Right lobe of liver (tissue), 4 donors: Measurements from ENCODE around the gene TMEM123.

Source experiments
- POLR2A ChIP-seq: fragments of 450-650 bp; IDR thresholded peaks from one replicate; pipeline ENCODE4 v1.6.1; 2017; ENCODE audit warnings: antibody characterized with exemption, mild to moderate bottlenecking
- TF ChIP-seq, protein P1 (sequence below), 4 donors: fragments of 200-600 bp in 3 of 4; fragments of 450-650 bp in 1 of 4; IDR thresholded peaks; one replicate each; pipeline versions ENCODE4 v1.5.1 to v1.8.0; 2016 to 2022; ENCODE audit warnings: antibody characterized with exemption in 4 of 4, mild to moderate bottlenecking in 2 of 4
- donor health status: DM: no; HTN: no; CAD: no.
- donor health status: DM: no; HTN: no; CAD: no.
- donor health status: DM: no; HTN: yes; CAD: no.

DNA sequence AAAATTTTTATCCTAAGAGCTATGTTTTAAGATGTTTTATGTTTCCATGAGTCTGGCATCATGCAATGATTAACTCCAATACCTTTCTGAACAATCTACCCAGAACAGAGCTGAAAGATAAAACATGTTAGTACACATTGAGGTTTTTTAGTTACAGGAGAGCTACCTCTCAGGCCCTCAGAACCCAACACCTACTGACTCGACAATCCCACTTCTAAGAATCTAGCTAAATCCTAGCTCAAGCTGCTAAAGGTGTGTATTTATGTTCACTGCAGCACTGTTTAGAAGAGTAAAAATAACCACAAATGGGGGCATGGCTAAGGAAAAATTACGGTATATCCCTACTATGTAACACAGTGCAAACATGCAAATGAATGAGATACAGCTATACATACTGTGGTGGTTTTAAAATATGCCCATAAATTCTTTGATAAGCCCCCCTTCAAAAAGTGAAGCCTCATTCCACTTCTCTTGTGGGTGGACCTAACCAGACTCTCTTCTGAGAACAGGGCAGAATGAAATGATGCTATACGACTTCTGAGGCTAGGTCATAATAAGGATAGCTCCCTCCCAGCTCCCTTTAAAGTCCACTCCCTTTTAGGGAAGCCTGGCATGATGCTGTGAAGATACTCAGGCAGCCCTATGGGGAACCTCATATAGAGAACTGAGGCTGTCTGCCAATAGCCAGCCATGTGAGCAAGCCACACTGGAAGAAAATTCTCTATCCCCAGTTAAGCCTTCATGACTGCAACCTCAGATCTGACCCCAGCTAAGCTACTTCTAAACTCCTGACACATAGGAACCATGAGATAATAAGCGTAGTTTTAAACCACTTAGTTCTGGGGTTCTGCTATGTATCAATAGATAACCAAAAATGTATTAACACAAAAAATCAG, 29.5 kb downstream of the TMEM123 start:
- TF ChIP-seq POLR2A: no peak
- TF ChIP-seq, protein P1, sequence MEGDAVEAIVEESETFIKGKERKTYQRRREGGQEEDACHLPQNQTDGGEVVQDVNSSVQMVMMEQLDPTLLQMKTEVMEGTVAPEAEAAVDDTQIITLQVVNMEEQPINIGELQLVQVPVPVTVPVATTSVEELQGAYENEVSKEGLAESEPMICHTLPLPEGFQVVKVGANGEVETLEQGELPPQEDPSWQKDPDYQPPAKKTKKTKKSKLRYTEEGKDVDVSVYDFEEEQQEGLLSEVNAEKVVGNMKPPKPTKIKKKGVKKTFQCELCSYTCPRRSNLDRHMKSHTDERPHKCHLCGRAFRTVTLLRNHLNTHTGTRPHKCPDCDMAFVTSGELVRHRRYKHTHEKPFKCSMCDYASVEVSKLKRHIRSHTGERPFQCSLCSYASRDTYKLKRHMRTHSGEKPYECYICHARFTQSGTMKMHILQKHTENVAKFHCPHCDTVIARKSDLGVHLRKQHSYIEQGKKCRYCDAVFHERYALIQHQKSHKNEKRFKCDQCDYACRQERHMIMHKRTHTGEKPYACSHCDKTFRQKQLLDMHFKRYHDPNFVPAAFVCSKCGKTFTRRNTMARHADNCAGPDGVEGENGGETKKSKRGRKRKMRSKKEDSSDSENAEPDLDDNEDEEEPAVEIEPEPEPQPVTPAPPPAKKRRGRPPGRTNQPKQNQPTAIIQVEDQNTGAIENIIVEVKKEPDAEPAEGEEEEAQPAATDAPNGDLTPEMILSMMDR (IDR thresholded peaks at IDR 0.05): no peak
